HG03103 (cell line): ENCODE data around the gene IL9R.
A peak's percentile ranks its signal among the peaks of the same experiment; 100 is the strongest.
"Not testable (repeated sequence)": the region's sequence is repeated elsewhere in the genome, so short reads cannot be mapped to it uniquely, and the experiment has no call there.

Experiments used
- ATAC-seq: cut with Tn5 transposase; IDR thresholded peaks from one replicate; pipeline ENCODE4 v1.9.1; 2021; ENCODE audit warnings: low read depth; ENCODE audit not compliant: unreplicated experiment

Gene IL9R

GRCh38 chrX:155997436-155997835, at the start of gene IL9R:
TSS of gene IL9R (plus strand) at chrX:155997696. CDS start at chrX:155997760, 64 bp downstream.
- peak; percentile 73 for ATAC-seq

- no peak for ATAC-seq
Measured at GRCh38 chrX:155949098-155949497, 48.4 kb upstream of the IL9R start.

GRCh38 chrX:155951237-155951789, 46.2 kb upstream of the IL9R start:
- no peak for ATAC-seq

- no peak for ATAC-seq
Measured at GRCh38 chrX:155953055-155953454, 44.4 kb upstream of the IL9R start.

- no peak for ATAC-seq
Measured at GRCh38 chrX:155954793-155955192, 42.7 kb upstream of the IL9R start.

GRCh38 chrX:155956099-155956498, 41.4 kb upstream of the IL9R start:
- ATAC-seq, result no peak

GRCh38 chrX:155956649-155957048, 40.8 kb upstream of the IL9R start:
- no peak for ATAC-seq

- ATAC-seq, result no peak
Measured at GRCh38 chrX:155957843-155958242, 39.7 kb upstream of the IL9R start.

- no peak for ATAC-seq
Measured at GRCh38 chrX:155959018-155959587, 38.4 kb upstream of the IL9R start.

GRCh38 chrX:155962906-155963305, 34.6 kb upstream of the IL9R start:
- ATAC-seq, result no peak

GRCh38 chrX:155966876-155967275, 30.6 kb upstream of the IL9R start:
- ATAC-seq, result peak; percentile 56

- ATAC-seq, result no peak
Measured at GRCh38 chrX:155967653-155968325, 29.7 kb upstream of the IL9R start.

- no peak for ATAC-seq
Measured at GRCh38 chrX:155968326-155968661, 29.2 kb upstream of the IL9R start.

GRCh38 chrX:155968791-155969190, 28.7 kb upstream of the IL9R start:
- ATAC-seq, result no peak

- not testable (repeated sequence) for ATAC-seq
Measured at GRCh38 chrX:155971658-155972057, 25.8 kb upstream of the IL9R start.

- ATAC-seq, result not testable (repeated sequence)
Measured at GRCh38 chrX:155972241-155972640, 25.3 kb upstream of the IL9R start.

GRCh38 chrX:155983326-155983725, 14.2 kb upstream of the IL9R start:
- no peak for ATAC-seq

GRCh38 chrX:155985208-155985607, 12.3 kb upstream of the IL9R start:
- ATAC-seq, result no peak

- ATAC-seq, result not testable (repeated sequence)
Measured at GRCh38 chrX:155986995-155987394, 10.5 kb upstream of the IL9R start.

GRCh38 chrX:155988859-155989258, 8.6 kb upstream of the IL9R start:
- no peak for ATAC-seq

- ATAC-seq, result no peak
Measured at GRCh38 chrX:155993421-155993820, 4.1 kb upstream of the IL9R start.

- no peak for ATAC-seq
Measured at GRCh38 chrX:155995321-155995875, 2.1 kb upstream of the IL9R start.
